H1 (cell line): Measurements from ENCODE around the gene SCG5. TPM values are rescaled to one million over a fixed set of nuclear protein-coding genes. Genes with fewer than 3 reads are reported as not detected.

Experiments
- CTCF ChIA-PET: fragments of 300-600 bp; sonication (Branson Sonifier 250); formaldehyde crosslinking; loops from one replicate; lab custom pipeline; 2021; ENCODE audit not compliant: partially characterized antibody; lab: Charles Lee
- POLR2A ChIA-PET: fragments of 300-600 bp; sonication (Branson Sonifier 250); formaldehyde crosslinking; loops from one replicate; lab custom pipeline; 2021; ENCODE audit warnings: inconsistent platforms; ENCODE audit not compliant: partially characterized antibody; lab: Charles Lee
- DNase-seq, 2 experiments: peaks; one replicate each; pipeline versions ENCODE4 v3.0.0 to v3.0.0-alpha.2; 2010 to 2022; ENCODE audit warnings: low spot score in 2 of 2, low read depth in 1 of 2, mixed read lengths in 1 of 2
- FAIRE-seq: peaks from 2 replicates; lab custom pipeline; 2011; peaks lifted over from hg19 to GRCh38; lab: Jason Lieb, UNC
- H2AFZ ChIP-seq: 2 replicates; pipeline ENCODE4 v1.8.1; 2012; ENCODE audit warnings: low read length, inconsistent platforms
- H2AK5ac ChIP-seq: 2 replicates; pipeline ENCODE4 v1.6.1; 2013; ENCODE audit warnings: low read depth, low read length
- H2BK120ac ChIP-seq: replicated peaks from 2 replicates; pipeline ENCODE3; 2013; ENCODE audit warnings: low read depth, low read length, inconsistent platforms
- H2BK12ac ChIP-seq: 2 replicates; pipeline ENCODE4 v1.6.1; 2013; ENCODE audit warnings: low read depth, low read length
- H2BK15ac ChIP-seq: 2 replicates; pipeline ENCODE4 v1.6.1; 2013; ENCODE audit warnings: low read length
- H2BK20ac ChIP-seq: 2 replicates; pipeline ENCODE4 v1.6.1; 2013; ENCODE audit warnings: low read length
- H2BK5ac ChIP-seq: 2 replicates; pipeline ENCODE4 v1.6.1; 2013; ENCODE audit warnings: low read depth, low read length
- H3K14ac ChIP-seq: 2 replicates; pipeline ENCODE4 v1.6.1; 2013; ENCODE audit warnings: inconsistent platforms; ENCODE audit not compliant: insufficient read length
- H3K18ac ChIP-seq: 2 replicates; pipeline ENCODE4 v1.6.1; 2013; ENCODE audit warnings: low read length; ENCODE audit errors: extremely low read depth
- H3K23ac ChIP-seq: 2 replicates; pipeline ENCODE4 v1.6.1; 2013; ENCODE audit warnings: inconsistent platforms; ENCODE audit not compliant: insufficient read length
- H3K23me2 ChIP-seq: 2 replicates; pipeline ENCODE4 v1.6.1; 2013; ENCODE audit warnings: low read depth, low read length
- H3K27ac ChIP-seq: 2 replicates; pipeline ENCODE4 v1.6.1; 2011; ENCODE audit warnings: low read depth, low read length, inconsistent platforms
- H3K27me3 ChIP-seq, 4 experiments: replicated peaks in 1 of 4; 1 replicate in 1 of 4; 2 replicates in 3 of 4; pipeline versions ENCODE4 v1.6.1 to v1.8.1; 2011 to 2013; ENCODE audit warnings: low read length in 3 of 4, mild to moderate bottlenecking in 3 of 4, inconsistent platforms in 2 of 4, mixed read lengths in 2 of 4, moderate library complexity in 1 of 4; ENCODE audit not compliant: control insufficient read depth in 3 of 4, insufficient read depth in 3 of 4; ENCODE audit errors: extremely low read depth in 1 of 4
- H3K36me3 ChIP-seq, 4 experiments: 2 replicates each; pipeline versions ENCODE4 v1.6.1 to v1.8.1; 2011 to 2013; ENCODE audit warnings: mild to moderate bottlenecking in 4 of 4, low read length in 3 of 4, moderate library complexity in 2 of 4, control low read depth in 1 of 4, inconsistent platforms in 1 of 4; ENCODE audit not compliant: insufficient read depth in 4 of 4, control insufficient read depth in 2 of 4
- H3K4ac ChIP-seq: replicated peaks from 2 replicates; pipeline ENCODE3; 2013; ENCODE audit warnings: low read length, low read depth, mixed read lengths, inconsistent platforms; ENCODE audit not compliant: insufficient read length
- H3K4me1 ChIP-seq, 4 experiments: replicated peaks in 1 of 4; 1 replicate in 1 of 4; 2 replicates in 3 of 4; pipeline versions ENCODE4 v1.6.1 to v1.8.1; 2011 to 2013; ENCODE audit warnings: low read length in 3 of 4, inconsistent platforms in 2 of 4, mixed read lengths in 1 of 4; ENCODE audit not compliant: insufficient read depth in 4 of 4, control insufficient read depth in 3 of 4
- H3K4me2 ChIP-seq, 2 experiments: 2 replicates each; pipeline versions ENCODE4 v1.6.1 to v1.8.1; 2011 to 2013; ENCODE audit warnings: low read depth in 2 of 2, low read length in 2 of 2, control low read depth in 1 of 2, inconsistent platforms in 1 of 2, mild to moderate bottlenecking in 1 of 2; ENCODE audit not compliant: insufficient read depth in 1 of 2
- H3K4me3 ChIP-seq, 4 experiments: fragments of 200-600, 300-600 bp in 1 of 4; sonication (generic), shearing (Covaris generic), sonication (Bioruptor Twin) in 1 of 4; 2 replicates each; pipeline versions ENCODE4 v1.5.1 to v1.8.1; 2011 to 2016; ENCODE audit warnings: low read length in 4 of 4, low read depth in 3 of 4, control low read depth in 2 of 4, inconsistent platforms in 2 of 4, mild to moderate bottlenecking in 2 of 4, mixed read lengths in 1 of 4, moderate library complexity in 1 of 4; ENCODE audit not compliant: insufficient read depth in 2 of 4; ENCODE audit errors: extremely low read depth in 1 of 4
- H3K56ac ChIP-seq: replicated peaks from 2 replicates; pipeline ENCODE3; 2013; ENCODE audit warnings: low read depth, mild to moderate bottlenecking, mixed read lengths, low read length, inconsistent platforms; ENCODE audit not compliant: insufficient read length
- H3K79me1 ChIP-seq: 2 replicates; pipeline ENCODE4 v1.6.1; 2013; ENCODE audit warnings: low read depth, low read length, control low read depth
- H3K79me2 ChIP-seq, 2 experiments: 2 replicates each; pipeline versions ENCODE4 v1.6.1 to v1.8.1; 2012 to 2013; ENCODE audit warnings: low read length in 2 of 2, mild to moderate bottlenecking in 2 of 2, inconsistent platforms in 1 of 2; ENCODE audit not compliant: insufficient read depth in 2 of 2, control insufficient read depth in 1 of 2
- H3K9ac ChIP-seq, 4 experiments: replicated peaks in 1 of 4; 1 replicate in 1 of 4; 2 replicates in 3 of 4; pipeline versions ENCODE4 v1.6.1 to v1.8.1; 2011 to 2013; ENCODE audit warnings: low read depth in 3 of 4, low read length in 3 of 4, control low read depth in 2 of 4, mild to moderate bottlenecking in 2 of 4, moderate library complexity in 2 of 4, inconsistent platforms in 1 of 4; ENCODE audit errors: extremely low read depth in 1 of 4
- H3K9me3 ChIP-seq, 2 experiments: 2 replicates each; pipeline versions ENCODE4 v1.6.1 to v1.8.1; 2012 to 2013; ENCODE audit warnings: mild to moderate bottlenecking in 2 of 2, moderate library complexity in 2 of 2, control low read depth in 1 of 2, inconsistent platforms in 1 of 2, low read depth in 1 of 2, low read length in 1 of 2, mixed read lengths in 1 of 2; ENCODE audit not compliant: insufficient read depth in 2 of 2
- H4K20me1 ChIP-seq, 2 experiments: replicated peaks in 1 of 2; 2 replicates each; pipeline versions ENCODE3 to v1.8.1; 2011 to 2013; ENCODE audit warnings: inconsistent platforms in 2 of 2, low read length in 2 of 2, mild to moderate bottlenecking in 1 of 2; ENCODE audit not compliant: insufficient read depth in 2 of 2, control insufficient read depth in 1 of 2
- H4K5ac ChIP-seq: 2 replicates; pipeline ENCODE4 v1.6.1; 2013; ENCODE audit warnings: low read length, low read depth, mixed read lengths, inconsistent platforms; ENCODE audit not compliant: insufficient read length
- H4K8ac ChIP-seq: 2 replicates; pipeline ENCODE4 v1.8.0; 2013; ENCODE audit warnings: mild to moderate bottlenecking, moderate library complexity, low read length, inconsistent platforms; ENCODE audit not compliant: insufficient read depth; ENCODE audit errors: extremely low read depth
- H4K91ac ChIP-seq: replicated peaks from 2 replicates; pipeline ENCODE3; 2013; ENCODE audit warnings: low read length, mixed read lengths, inconsistent platforms; ENCODE audit not compliant: insufficient read length
- BACH1 ChIP-seq: IDR thresholded peaks from 2 replicates; pipeline ENCODE4 v1.6.1; 2012; ENCODE audit warnings: low read length, improper control_type of control experiment
- EGR1 ChIP-seq: IDR thresholded peaks from 2 replicates; pipeline ENCODE4 v1.6.1; 2011; ENCODE audit warnings: low read depth, low read length, borderline replicate concordance
- FOSL1 ChIP-seq: IDR thresholded peaks from 2 replicates; pipeline ENCODE4 v1.6.1; 2011; ENCODE audit warnings: mild to moderate bottlenecking, low read depth, low read length, moderate library complexity; ENCODE audit not compliant: insufficient read depth
- HDAC2 ChIP-seq, 2 experiments: fragments of 300-600 bp in 1 of 2; sonication (generic) in 1 of 2; IDR thresholded peaks; 2 replicates each; pipeline ENCODE4 v1.6.1; 2011 to 2012; ENCODE audit warnings: low read depth in 2 of 2, low read length in 2 of 2, mild to moderate bottlenecking in 2 of 2, moderate library complexity in 2 of 2, borderline replicate concordance in 1 of 2, inconsistent platforms in 1 of 2
- KDM5A ChIP-seq: fragments of 200-600 bp; IDR thresholded peaks from 2 replicates; pipeline ENCODE4 v1.7.1; 2012; ENCODE audit warnings: mild to moderate bottlenecking, low read length, inconsistent platforms, mixed read lengths
- MAFK ChIP-seq: IDR thresholded peaks from 2 replicates; pipeline ENCODE4 v1.6.1; 2012; ENCODE audit warnings: low read depth, mild to moderate bottlenecking, improper control_type of control experiment, low read length
- PHF8 ChIP-seq: fragments of 200-600 bp; sonication (generic); conservative IDR thresholded peaks from 2 replicates; pipeline ENCODE4 v1.7.1; 2012; ENCODE audit warnings: low read depth, mild to moderate bottlenecking, inconsistent platforms, low read length, moderate library complexity
- RBBP5 ChIP-seq: IDR thresholded peaks from 2 replicates; pipeline ENCODE4 v1.7.1; 2012; ENCODE audit warnings: low read depth, mild to moderate bottlenecking, inconsistent platforms, low read length, moderate library complexity, borderline replicate concordance
- RFX5 ChIP-seq: IDR thresholded peaks from 2 replicates; pipeline ENCODE4 v1.6.1; 2011; ENCODE audit warnings: low read depth, low read length, improper control_type of control experiment, borderline replicate concordance
- SIX5 ChIP-seq: IDR thresholded peaks from 2 replicates; pipeline ENCODE4 v1.6.1; 2011; ENCODE audit warnings: mild to moderate bottlenecking, low read depth, low read length
- SP4 ChIP-seq: IDR thresholded peaks from 2 replicates; pipeline ENCODE4 v1.6.1; 2012; ENCODE audit warnings: low read length, inconsistent platforms
- TBP ChIP-seq: IDR thresholded peaks from 2 replicates; pipeline ENCODE4 v1.6.1; 2011; ENCODE audit warnings: low read depth, low read length, improper control_type of control experiment
- TEAD4 ChIP-seq: IDR thresholded peaks from 2 replicates; pipeline ENCODE4 v1.6.1; 2012; ENCODE audit warnings: low read depth, low read length, inconsistent platforms, mixed read lengths
- YY1 ChIP-seq: IDR thresholded peaks from 2 replicates; pipeline ENCODE4 v1.6.1; 2011; ENCODE audit warnings: low read depth, mild to moderate bottlenecking, low read length
- WGBS, 2 experiments: shearing (Covaris generic) in 1 of 2; methylation state at CpG; one replicate each; pipeline versions ENCODE4 v1.1.6 to v1.1.7; 2013 to 2015; ENCODE audit warnings: low lambda C conversion rate in 2 of 2, mixed read lengths in 2 of 2, inconsistent platforms in 1 of 2, low coverage in 1 of 2, missing lambda C conversion rate in 1 of 2; ENCODE audit not compliant: insufficient replicate concordance in 2 of 2, insufficient coverage in 1 of 2, insufficient read length in 1 of 2; ENCODE audit errors: extremely low coverage in 1 of 2, missing lambda C conversion rate in 1 of 2; 5-methylcytosine and 5-hydroxymethylcytosine counted together
- polyA plus RNA-seq, 7 experiments: library from polyadenylated mRNA; depleted of rRNA in 3 of 7; stranded (reverse) in 5 of 7; unstranded in 2 of 7; fragments of >200 nt in 5 of 7; fragments of 200-250 nt in 2 of 7; gene quantifications; 1 replicate in 5 of 7; 2 replicates in 1 of 7; 4 replicates in 1 of 7; pipeline versions ENCODE4 v1.2.1 to v1.2.3, GENCODE V29; 2011 to 2013; ENCODE audit warnings: missing spikeins in 2 of 7, mixed read lengths in 2 of 7
- total RNA-seq: library from RNA; stranded (reverse); fragmentation: NEBNext Ultra II Directional; extraction: Animal tissue kit (Norgen Biotek cat#: 25700); gene quantifications from 2 replicates; pipeline ENCODE4 v1.2.1, GENCODE V29; 2021

Gene SCG5
- total and polyA plus RNA-seq, 2 of the 8 experiments (the other 6 are each of a cell fraction or from before 2014, with no cell fraction given), result 18.7 to 19.9 TPM

DNA sequence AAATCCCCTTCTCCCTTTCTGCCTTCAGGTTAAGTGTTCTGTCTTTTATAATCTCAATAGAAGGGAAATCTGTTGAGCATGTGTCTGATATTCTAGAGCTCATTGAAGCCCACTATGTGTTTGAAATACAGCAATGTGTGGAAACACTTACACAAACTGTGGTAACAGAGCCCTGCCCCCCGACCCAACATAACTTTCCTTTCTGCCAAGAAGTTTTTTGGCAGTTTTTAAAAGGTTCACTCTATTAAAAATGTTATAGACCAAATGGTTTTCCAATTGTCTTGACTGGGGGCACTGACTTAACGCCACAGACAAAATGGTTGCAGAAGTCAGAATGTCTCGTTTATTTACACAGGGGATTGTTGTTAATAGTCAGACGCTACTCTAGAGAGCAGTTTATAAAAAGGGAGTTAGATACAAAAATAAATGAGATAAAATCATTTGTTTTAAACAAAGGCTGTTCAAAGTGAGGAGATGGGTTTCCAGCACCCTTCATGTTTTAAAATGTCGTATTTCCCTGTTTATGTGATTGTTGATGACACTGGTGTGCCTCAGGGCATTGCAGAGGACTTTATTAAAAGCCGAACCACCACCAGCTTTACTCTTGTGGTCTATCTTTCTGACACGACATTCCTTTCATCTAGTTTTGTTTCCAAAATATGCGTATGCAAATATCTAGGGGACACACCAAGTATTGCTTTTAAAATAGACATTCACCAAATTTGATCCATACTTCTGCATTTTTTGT lies 49.6 kb downstream of the SCG5 start:
- FAIRE-seq (no peak), DNase-seq (no peak)
- no peak overlapping the region for H3K27ac ChIP-seq
- H3K14ac ChIP-seq, result no peak overlapping the region
- no peak overlapping the region for H4K8ac ChIP-seq
- ChIA-PET POLR2A (interaction anchor here (1.0 kb wide), 2 partner anchors 20 to 21 kb away, joined by 3 to 4 read pairs; no protein-coding TSS in a partner anchor), CTCF (interaction anchor here (1.0 to 2.1 kb wide), 4 partner anchors 8 to 245 kb away, joined by 3 to 6 read pairs (median 4); no protein-coding TSS in a partner anchor)
- no peak overlapping the region for H3K4me2 ChIP-seq
- H3K79me1 ChIP-seq, result no peaks in the 10 kb centered on the region
- no peak overlapping the region for H3K4ac ChIP-seq
- H2BK15ac ChIP-seq, result no peak overlapping the region
- no peak overlapping the region for H2AFZ ChIP-seq
- H2AK5ac ChIP-seq, result no peak overlapping the region
- no peaks in the 10 kb centered on the region for H3K36me3 ChIP-seq
- H3K4me1 ChIP-seq, result no peaks in the 10 kb centered on the region
- H2BK5ac ChIP-seq, result no peak overlapping the region
- H3K4me3 ChIP-seq, result no peak overlapping the region
- H3K27me3 ChIP-seq, result no peaks in the 10 kb centered on the region
- 86% methylated on average over 8 of the region's 8 CpGs; no CpG with 5 or more reads in 1 of the 2 experiments for WGBS, 2 experiments
- no peaks in the 10 kb centered on the region for H3K79me2 ChIP-seq
- no peaks in the 10 kb centered on the region for H4K20me1 ChIP-seq
- H3K23ac ChIP-seq, result no peak overlapping the region
- H3K56ac ChIP-seq, result no peak overlapping the region
- no peak overlapping the region for H3K18ac ChIP-seq
- H3K9ac ChIP-seq, result no peak overlapping the region
- H2BK20ac ChIP-seq, result no peak overlapping the region
- H4K91ac ChIP-seq, result no peak overlapping the region
- no peak overlapping the region for H2BK12ac ChIP-seq
- H3K23me2 ChIP-seq, result no peaks in the 10 kb centered on the region
- no peak overlapping the region for H2BK120ac ChIP-seq
- no peak for TF ChIP-seq FOSL1
- no peak for TF ChIP-seq HDAC2 (IDR thresholded peaks at IDR 0.05; ENCODE audit: borderline replicate concordance in 1 of 2, low read depth in 2 of 2, low read length in 2 of 2)
- TF ChIP-seq EGR1, result no peak
- no peak for TF ChIP-seq SIX5
- no peak for TF ChIP-seq TBP
- TF ChIP-seq SP4, result no peak
- TF ChIP-seq KDM5A, result no peak
- no peak for TF ChIP-seq MAFK
- TF ChIP-seq PHF8, result no peak
- TF ChIP-seq RFX5, result no peak
- TF ChIP-seq YY1, result no peak
- TF ChIP-seq RBBP5, result no peak
- no peak for TF ChIP-seq BACH1
- TF ChIP-seq TEAD4, result no peak
- H3K9me3 ChIP-seq, result no peaks in the 10 kb centered on the region
- H4K5ac ChIP-seq, result no peak overlapping the region
